ENCODE results near the gene KCNJ1. TPM values are rescaled to one million over a fixed set of nuclear protein-coding genes. Genes with fewer than 3 reads are reported as not detected.

The KCNJ1 gene
- total and polyA plus RNA-seq, 10 of the 15 experiments (the other 5 are each of a cell fraction or from before 2014, with no cell fraction given): not detected

DNA sequence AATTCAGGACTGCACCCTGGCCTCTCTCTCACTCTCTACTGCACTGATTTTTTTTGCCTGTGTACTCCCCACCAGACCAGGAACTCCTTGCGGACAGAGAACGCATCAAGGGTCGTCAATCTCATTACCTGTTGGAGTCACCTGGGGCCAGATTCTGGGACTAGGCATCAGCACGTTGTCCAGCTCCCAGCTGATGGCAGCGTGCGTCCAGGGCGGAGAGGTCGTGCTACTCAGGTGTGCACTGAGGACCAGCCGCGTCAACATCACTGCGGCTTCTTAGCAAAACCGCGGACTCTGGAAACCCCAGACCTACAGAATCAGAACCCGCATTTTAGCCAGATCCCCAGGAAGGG, 37.2 kb upstream of the KCNJ1 start:
- intact Hi-C loops (cut with micrococcal nuclease; ENCODE audit: unreplicated experiment): no loop called here

DNA sequence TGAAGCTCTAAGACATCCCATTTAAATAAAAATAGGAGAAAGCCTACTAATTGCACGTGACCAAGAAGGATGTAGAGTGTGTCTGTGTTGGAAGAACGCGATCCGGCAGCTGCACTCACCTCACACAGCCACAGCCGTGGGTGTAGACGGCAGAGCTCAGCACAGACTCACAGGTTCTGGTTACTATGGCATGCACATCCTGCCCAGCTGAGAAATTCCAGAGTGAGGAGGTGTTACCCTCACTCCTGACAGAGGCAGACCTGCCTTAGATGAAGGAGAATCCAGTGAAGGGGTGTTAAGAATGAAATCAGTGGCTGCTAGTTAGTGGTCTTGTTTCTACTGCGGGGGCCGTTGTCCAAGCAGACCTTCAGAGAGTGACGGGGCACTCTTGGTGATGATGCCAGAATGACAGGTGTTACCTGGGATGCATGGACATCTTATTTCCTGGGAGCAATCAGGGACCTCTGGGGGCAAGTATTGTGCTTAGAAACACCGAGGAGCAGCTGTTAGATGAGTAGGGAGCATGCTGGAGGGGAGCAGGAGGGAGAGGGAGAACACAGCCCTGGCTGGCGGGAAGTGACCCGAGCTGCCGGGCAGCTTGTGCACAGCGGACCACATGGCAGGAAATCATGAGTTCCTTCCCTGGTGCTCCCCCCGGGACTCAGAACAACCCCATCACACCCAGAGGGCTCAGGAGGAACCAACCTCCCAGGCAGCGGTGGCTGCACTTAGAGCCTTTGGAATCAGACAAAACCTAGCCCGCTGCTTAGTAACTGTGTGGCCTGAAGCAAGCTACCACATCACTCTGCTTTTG, 36.4 kb upstream of the KCNJ1 start:
- H3K27me3 ChIP-seq (replicated peaks in 1 of 2; ENCODE audit: control insufficient read depth in 2 of 2, insufficient read depth in 2 of 2, low read length in 1 of 2): peaks cover 0 to 9% of the 10 kb centered on the region in 2 experiments; a peak in 1 of 4 replicates
- intact Hi-C loops (cut with micrococcal nuclease; ENCODE audit: unreplicated experiment): no loop called here
- DNase-seq (ENCODE audit: low read depth, low spot score) (no peak), FAIRE-seq (no peak), ATAC-seq (no peak)
- no peaks in the 10 kb centered on the region for H4K20me1 ChIP-seq (ENCODE audit: control insufficient read depth, insufficient read depth)
- in situ Hi-C loops (cut with MboI): no loop called here
- H3K4me1 ChIP-seq (ENCODE audit: control insufficient read depth, insufficient read depth, low read length): no peaks in the 10 kb centered on the region
- BruUV-seq (replicated peaks): no TSS peak
- ChIA-PET CTCF (interaction anchor here (0.7 to 9.2 kb wide), 4 partner anchors 11 to 1057 kb away, joined by 3 to 74 read pairs (median 12); no protein-coding TSS in a partner anchor), SMC1A (ENCODE audit: uncharacterized antibody, unreplicated experiment) (interaction anchor here (1.5 to 1.9 kb wide), 3 partner anchors 11 to 44 kb away, joined by 4 to 6 read pairs (median 5); no protein-coding TSS in a partner anchor), RAD21 (ENCODE audit: unreplicated experiment) (interaction anchor here (1.4 to 1.7 kb wide), 3 partner anchors 17 to 53 kb away, joined by 3 to 4 read pairs (median 4); no protein-coding TSS in a partner anchor), POLR2A (interaction anchor here (0.6 kb wide), 1 partner anchor 22 kb away, joined by 4 read pairs; no protein-coding TSS in a partner anchor)
- no peaks in the 10 kb centered on the region for H3K79me2 ChIP-seq (ENCODE audit: control insufficient read depth, insufficient read depth, low read length)
- H3K9me3 ChIP-seq (replicated peaks; ENCODE audit: control insufficient read depth, insufficient read depth, low read length): no peaks in the 10 kb centered on the region; the same call in 2 of the 3 replicates
- H3K4me2 ChIP-seq (ENCODE audit: control insufficient read depth, insufficient read depth): no peak overlapping the region
- WGBS (ENCODE audit: insufficient coverage, insufficient replicate concordance, low lambda C conversion rate, missing lambda C conversion rate): 40% methylated on average over 17 of the region's 17 CpGs
- no peak overlapping the region for H2AFZ ChIP-seq (ENCODE audit: control insufficient read depth, low read depth, low read length)
- no peak overlapping the region for H3K9ac ChIP-seq (ENCODE audit: control insufficient read depth, insufficient read depth, low read length)
- no peaks in the 10 kb centered on the region for H3K36me3 ChIP-seq (ENCODE audit: control insufficient read depth in 2 of 2, insufficient read depth in 2 of 2, low read length in 1 of 2)
- H3K27ac ChIP-seq (ENCODE audit: control insufficient read depth, insufficient read depth): no peak overlapping the region
- H3K4me3 ChIP-seq: no peak overlapping the region
- TF ChIP-seq EGR1 (IDR thresholded peaks at IDR 0.05; ENCODE audit: borderline replicate concordance in 1 of 2, low read depth in 2 of 2, low read length in 2 of 2) (no peak), RB1 (IDR thresholded peaks at IDR 0.05; ENCODE audit: borderline replicate concordance) (no peak), FOXK2 (IDR thresholded peaks at IDR 0.05) (no peak), BCL11A (IDR thresholded peaks at IDR 0.05; ENCODE audit: low read depth, low read length) (no peak), HDAC6 (IDR thresholded peaks at IDR 0.05; ENCODE audit: unreplicated experiment) (no peak)
- TF ChIP-seq, protein P1, sequence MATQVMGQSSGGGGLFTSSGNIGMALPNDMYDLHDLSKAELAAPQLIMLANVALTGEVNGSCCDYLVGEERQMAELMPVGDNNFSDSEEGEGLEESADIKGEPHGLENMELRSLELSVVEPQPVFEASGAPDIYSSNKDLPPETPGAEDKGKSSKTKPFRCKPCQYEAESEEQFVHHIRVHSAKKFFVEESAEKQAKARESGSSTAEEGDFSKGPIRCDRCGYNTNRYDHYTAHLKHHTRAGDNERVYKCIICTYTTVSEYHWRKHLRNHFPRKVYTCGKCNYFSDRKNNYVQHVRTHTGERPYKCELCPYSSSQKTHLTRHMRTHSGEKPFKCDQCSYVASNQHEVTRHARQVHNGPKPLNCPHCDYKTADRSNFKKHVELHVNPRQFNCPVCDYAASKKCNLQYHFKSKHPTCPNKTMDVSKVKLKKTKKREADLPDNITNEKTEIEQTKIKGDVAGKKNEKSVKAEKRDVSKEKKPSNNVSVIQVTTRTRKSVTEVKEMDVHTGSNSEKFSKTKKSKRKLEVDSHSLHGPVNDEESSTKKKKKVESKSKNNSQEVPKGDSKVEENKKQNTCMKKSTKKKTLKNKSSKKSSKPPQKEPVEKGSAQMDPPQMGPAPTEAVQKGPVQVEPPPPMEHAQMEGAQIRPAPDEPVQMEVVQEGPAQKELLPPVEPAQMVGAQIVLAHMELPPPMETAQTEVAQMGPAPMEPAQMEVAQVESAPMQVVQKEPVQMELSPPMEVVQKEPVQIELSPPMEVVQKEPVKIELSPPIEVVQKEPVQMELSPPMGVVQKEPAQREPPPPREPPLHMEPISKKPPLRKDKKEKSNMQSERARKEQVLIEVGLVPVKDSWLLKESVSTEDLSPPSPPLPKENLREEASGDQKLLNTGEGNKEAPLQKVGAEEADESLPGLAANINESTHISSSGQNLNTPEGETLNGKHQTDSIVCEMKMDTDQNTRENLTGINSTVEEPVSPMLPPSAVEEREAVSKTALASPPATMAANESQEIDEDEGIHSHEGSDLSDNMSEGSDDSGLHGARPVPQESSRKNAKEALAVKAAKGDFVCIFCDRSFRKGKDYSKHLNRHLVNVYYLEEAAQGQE (IDR thresholded peaks at IDR 0.05; ENCODE audit: low read depth, low read length): no peak

More for the DNA sequence above, 37.2 kb upstream of the KCNJ1 start:
- Histone ChIP-seq H3K4me3 (no peak overlapping the region), H3K36me3 (ENCODE audit: control insufficient read depth in 2 of 2, insufficient read depth in 2 of 2, low read length in 1 of 2) (no peaks in the 10 kb centered on the region), H3K79me2 (ENCODE audit: control insufficient read depth, insufficient read depth, low read length) (no peaks in the 10 kb centered on the region), H4K20me1 (ENCODE audit: control insufficient read depth, insufficient read depth) (no peaks in the 10 kb centered on the region), H2AFZ (ENCODE audit: control insufficient read depth, low read depth, low read length) (no peak overlapping the region), H3K27me3 (replicated peaks in 1 of 2; ENCODE audit: control insufficient read depth in 2 of 2, insufficient read depth in 2 of 2, low read length in 1 of 2) (peaks cover 0 to 14% of the 10 kb centered on the region in 2 experiments; a peak in 1 of 4 replicates), H3K9me3 (replicated peaks; ENCODE audit: control insufficient read depth, insufficient read depth, low read length) (no peaks in the 10 kb centered on the region; the same call in 2 of the 3 replicates), H3K4me2 (ENCODE audit: control insufficient read depth, insufficient read depth) (no peak overlapping the region), H3K27ac (ENCODE audit: control insufficient read depth, insufficient read depth) (no peak overlapping the region), H3K9ac (ENCODE audit: control insufficient read depth, insufficient read depth, low read length) (no peak overlapping the region), H3K4me1 (ENCODE audit: control insufficient read depth, insufficient read depth, low read length) (no peaks in the 10 kb centered on the region)
- POLR2A ChIA-PET: interaction anchor here (0.8 kb wide), 1 partner anchor 15 kb away, joined by 4 read pairs; no protein-coding TSS in a partner anchor
- WGBS (ENCODE audit: insufficient coverage, insufficient replicate concordance, low lambda C conversion rate, missing lambda C conversion rate): 74% methylated on average over 14 of the region's 14 CpGs
- FAIRE-seq: no peak
- CTCF ChIA-PET: interaction anchor here (0.7 to 9.2 kb wide), 5 partner anchors 11 to 1056 kb away, joined by 3 to 74 read pairs (median 12); no protein-coding TSS in a partner anchor
- ATAC-seq: no peak
- no peak for DNase-seq (ENCODE audit: low read depth, low spot score)
- SMC1A ChIA-PET (ENCODE audit: uncharacterized antibody, unreplicated experiment): interaction anchor here (1.2 to 2.3 kb wide), 4 partner anchors 11 to 44 kb away, joined by 3 to 12 read pairs (median 6); no protein-coding TSS in a partner anchor
- in situ Hi-C loops (cut with MboI): no loop called here
- RAD21 ChIA-PET (ENCODE audit: unreplicated experiment): interaction anchor here (1.0 to 1.7 kb wide), 4 partner anchors 18 to 53 kb away, joined by 3 to 4 read pairs (median 4); no protein-coding TSS in a partner anchor
- no peak for TF ChIP-seq HDAC6 (IDR thresholded peaks at IDR 0.05; ENCODE audit: unreplicated experiment)
- TF ChIP-seq TBL1XR1 (IDR thresholded peaks at IDR 0.05; ENCODE audit: low read depth, low read length): no peak
- no peak for TF ChIP-seq BMI1 (IDR thresholded peaks at IDR 0.05; ENCODE audit: borderline replicate concordance)
- no peak for TF ChIP-seq SMAD5 (IDR thresholded peaks at IDR 0.05; ENCODE audit: low read depth)
- TF ChIP-seq CREB1 (IDR thresholded peaks at IDR 0.05; ENCODE audit: low read depth): no peak
- TF ChIP-seq MYC (IDR thresholded peaks at IDR 0.05; ENCODE audit: insufficient read depth, insufficient read length, insufficient replicate concordance, low read length, severe bottlenecking): no peak
- BruUV-seq (replicated peaks): no TSS peak

All from GM12878 (cell line).